Measurements from ENCODE around the gene LRPAP1. TPM values are rescaled to one million over a fixed set of nuclear protein-coding genes. Genes with fewer than 3 reads are reported as not detected.
"Not testable (repeated sequence)": the region's sequence is repeated elsewhere in the genome, so short reads cannot be mapped to it uniquely, and the experiment has no call there.

LRPAP1 gene
- total RNA-seq, 2 donors from 2014 or later = 82.5 to 93.9 TPM

DNA sequence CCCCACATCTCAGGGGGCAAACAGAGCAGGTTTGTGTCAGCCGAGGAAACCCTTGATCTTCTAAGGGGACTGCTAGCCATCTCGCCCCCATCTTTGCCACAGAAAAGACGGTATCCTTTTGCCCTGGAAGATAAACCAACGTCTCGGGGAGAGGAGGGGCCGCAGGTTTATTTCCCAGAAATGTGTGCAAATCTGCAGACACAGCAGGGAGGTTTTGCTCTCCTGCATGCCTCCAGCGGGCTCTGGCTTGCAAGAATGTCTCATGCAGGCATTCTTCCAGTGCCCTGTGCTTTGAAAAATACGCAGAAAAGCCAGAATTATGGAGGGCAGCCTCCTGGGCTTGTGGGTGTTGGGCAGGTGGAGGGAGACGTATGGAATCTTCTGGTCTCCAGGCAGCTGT lies 42.6 kb upstream of the LRPAP1 start:
- not testable (repeated sequence) for H3K27ac ChIP-seq; H3K4me3 ChIP-seq; H3K36me3 ChIP-seq (replicated peaks in 1 of 2; ENCODE audit: insufficient read depth in 1 of 2, low read depth in 2 of 2); H3K27me3 ChIP-seq; H3K4me1 ChIP-seq; ATAC-seq; H3K9me3 ChIP-seq; DNase-seq
- 52 to 79% methylated on average over 7 to 9 of the region's 9 CpGs for WGBS, 2 donors
- intact Hi-C loops (cut with DNase I) = loop anchor here (10.0 kb wide), 1 partner anchor 300 kb away; no protein-coding TSS in a partner anchor

GRCh38 chr4:3574346-3574745 lies 42.1 kb upstream of the LRPAP1 start:
- H3K9me3 ChIP-seq; H3K27ac ChIP-seq; H3K4me1 ChIP-seq; H3K4me3 ChIP-seq; DNase-seq; ATAC-seq; H3K36me3 ChIP-seq (replicated peaks in 1 of 2; ENCODE audit: insufficient read depth in 1 of 2, low read depth in 2 of 2); H3K27me3 ChIP-seq: not testable (repeated sequence)
- intact Hi-C loops (cut with DNase I) = loop anchor here (10.0 kb wide), 1 partner anchor 300 kb away; no protein-coding TSS in a partner anchor
- 77 to 85% methylated on average over 20 of the region's 20 CpGs for WGBS, 2 donors

GRCh38 chr4:3573131-3573530 lies 40.9 kb upstream of the LRPAP1 start:
- Histone ChIP-seq H3K4me3 (no peak overlapping the region), H3K9me3 (no peaks in the 10 kb centered on the region), H3K36me3 (replicated peaks in 1 of 2; ENCODE audit: insufficient read depth in 1 of 2, low read depth in 2 of 2) (no peaks in the 10 kb centered on the region), H3K4me1 (no peaks in the 10 kb centered on the region), H3K27ac (no peak overlapping the region), H3K27me3 (no peaks in the 10 kb centered on the region)
- ATAC-seq (no peak), DNase-seq (no peak)
- intact Hi-C loops (cut with DNase I) = loop anchor here (10.0 kb wide), 1 partner anchor 302 kb away; no protein-coding TSS in a partner anchor
- TF ChIP-seq, protein P1, sequence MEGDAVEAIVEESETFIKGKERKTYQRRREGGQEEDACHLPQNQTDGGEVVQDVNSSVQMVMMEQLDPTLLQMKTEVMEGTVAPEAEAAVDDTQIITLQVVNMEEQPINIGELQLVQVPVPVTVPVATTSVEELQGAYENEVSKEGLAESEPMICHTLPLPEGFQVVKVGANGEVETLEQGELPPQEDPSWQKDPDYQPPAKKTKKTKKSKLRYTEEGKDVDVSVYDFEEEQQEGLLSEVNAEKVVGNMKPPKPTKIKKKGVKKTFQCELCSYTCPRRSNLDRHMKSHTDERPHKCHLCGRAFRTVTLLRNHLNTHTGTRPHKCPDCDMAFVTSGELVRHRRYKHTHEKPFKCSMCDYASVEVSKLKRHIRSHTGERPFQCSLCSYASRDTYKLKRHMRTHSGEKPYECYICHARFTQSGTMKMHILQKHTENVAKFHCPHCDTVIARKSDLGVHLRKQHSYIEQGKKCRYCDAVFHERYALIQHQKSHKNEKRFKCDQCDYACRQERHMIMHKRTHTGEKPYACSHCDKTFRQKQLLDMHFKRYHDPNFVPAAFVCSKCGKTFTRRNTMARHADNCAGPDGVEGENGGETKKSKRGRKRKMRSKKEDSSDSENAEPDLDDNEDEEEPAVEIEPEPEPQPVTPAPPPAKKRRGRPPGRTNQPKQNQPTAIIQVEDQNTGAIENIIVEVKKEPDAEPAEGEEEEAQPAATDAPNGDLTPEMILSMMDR (IDR thresholded peaks at IDR 0.05) = no peak
- TF ChIP-seq POLR2A (IDR thresholded peaks at IDR 0.05) = no peak
- 76 to 100% methylated on average over 1 to 12 of the region's 12 CpGs for whole genome bisulfite sequencing, 2 donors

DNA sequence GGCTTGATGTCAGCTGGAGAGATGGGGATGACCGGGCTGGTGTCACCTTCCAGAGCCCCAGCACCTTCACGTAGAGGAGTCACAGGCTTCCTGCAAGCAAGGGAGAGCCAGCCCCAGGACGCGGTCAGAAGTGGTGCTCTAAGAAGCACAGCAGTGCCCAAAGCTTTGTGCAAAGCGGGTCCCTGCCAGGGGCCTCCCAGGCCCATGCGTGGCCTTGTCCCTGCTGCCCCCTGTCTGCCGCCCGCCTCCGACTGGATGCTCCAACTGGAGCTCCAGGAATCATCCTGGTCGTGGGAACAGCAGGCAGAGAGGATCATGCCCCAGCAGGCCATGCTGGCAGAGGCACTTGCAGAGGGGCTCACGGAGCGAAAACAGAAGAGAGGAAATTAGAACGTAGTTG lies 40.1 kb upstream of the LRPAP1 start:
- H3K27me3 ChIP-seq = no peaks in the 10 kb centered on the region
- DNase-seq (no peak), ATAC-seq (no peak)
- no peak overlapping the region for H3K27ac ChIP-seq
- intact Hi-C loops (cut with DNase I) = loop anchor here (10.0 kb wide), 1 partner anchor 302 kb away; no protein-coding TSS in a partner anchor
- no peaks in the 10 kb centered on the region for H3K36me3 ChIP-seq (replicated peaks in 1 of 2; ENCODE audit: insufficient read depth in 1 of 2, low read depth in 2 of 2)
- no peaks in the 10 kb centered on the region for H3K9me3 ChIP-seq
- no peak overlapping the region for H3K4me3 ChIP-seq
- TF ChIP-seq, protein P1 (IDR thresholded peaks at IDR 0.05) = no peak
- no peak for TF ChIP-seq POLR2A (IDR thresholded peaks at IDR 0.05)
- 63 to 69% methylated on average over 2 to 10 of the region's 13 CpGs for WGBS, 2 donors
- no peaks in the 10 kb centered on the region for H3K4me1 ChIP-seq

GRCh38 chr4:3571921-3572320 lies 39.7 kb upstream of the LRPAP1 start:
- 64 to 84% methylated on average over 8 to 10 of the region's 11 CpGs for WGBS, 2 donors
- TF ChIP-seq, protein P1 (IDR thresholded peaks at IDR 0.05) = no peak
- no peak for TF ChIP-seq POLR2A (IDR thresholded peaks at IDR 0.05)
- intact Hi-C loops (cut with DNase I) = loop anchor here (10.0 kb wide), 1 partner anchor 303 kb away; no protein-coding TSS in a partner anchor
- no peak for DNase-seq
- H3K4me3 ChIP-seq = no peak overlapping the region
- no peaks in the 10 kb centered on the region for H3K36me3 ChIP-seq (replicated peaks in 1 of 2; ENCODE audit: insufficient read depth in 1 of 2, low read depth in 2 of 2)
- H3K27me3 ChIP-seq = no peaks in the 10 kb centered on the region
- no peak for ATAC-seq
- no peak overlapping the region for H3K27ac ChIP-seq
- no peaks in the 10 kb centered on the region for H3K4me1 ChIP-seq
- no peaks in the 10 kb centered on the region for H3K9me3 ChIP-seq

- H3K4me1 ChIP-seq; ATAC-seq; H3K9me3 ChIP-seq; DNase-seq; H3K27me3 ChIP-seq; H3K4me3 ChIP-seq; H3K27ac ChIP-seq; H3K36me3 ChIP-seq (replicated peaks in 1 of 2; ENCODE audit: insufficient read depth in 1 of 2, low read depth in 2 of 2): not testable (repeated sequence)
- 58 to 73% methylated on average over 10 to 15 of the region's 15 CpGs for WGBS, 2 donors
- intact Hi-C loops (cut with DNase I) = loop anchor here (10.0 kb wide), 1 partner anchor 304 kb away; no protein-coding TSS in a partner anchor
Observed at GRCh38 chr4:3570923-3571322, 38.7 kb upstream of the LRPAP1 start.

DNA sequence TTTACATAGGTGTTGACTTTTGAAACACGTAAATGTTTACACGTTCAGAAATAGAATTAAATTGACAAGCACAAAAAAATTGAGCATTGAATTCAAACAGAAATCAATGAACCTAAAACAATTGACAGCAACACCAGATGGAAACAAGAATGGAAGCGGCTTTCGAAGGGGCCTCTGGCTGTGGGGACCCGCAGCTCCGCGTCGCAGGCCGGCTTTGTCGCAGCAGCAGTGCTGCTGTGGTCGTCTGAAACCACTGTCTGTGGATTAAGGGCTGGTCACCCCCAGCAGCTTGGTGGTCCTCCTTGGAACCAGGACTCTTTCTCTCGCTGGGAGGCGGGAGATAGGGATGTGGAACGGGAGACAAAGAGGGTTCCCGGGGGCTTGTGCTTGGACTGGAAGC lies 37.4 kb upstream of the LRPAP1 start:
- H3K36me3 ChIP-seq (replicated peaks in 1 of 2; ENCODE audit: insufficient read depth in 1 of 2, low read depth in 2 of 2); H3K27ac ChIP-seq; H3K9me3 ChIP-seq; H3K4me1 ChIP-seq; H3K4me3 ChIP-seq; H3K27me3 ChIP-seq; DNase-seq; ATAC-seq: not testable (repeated sequence)
- WGBS, 2 donors = 65 to 86% methylated on average over 9 to 14 of the region's 15 CpGs
- intact Hi-C loops (cut with DNase I) = loop anchor here (10.0 kb wide), 1 partner anchor 305 kb away; no protein-coding TSS in a partner anchor

- ATAC-seq; H3K4me1 ChIP-seq; DNase-seq; H3K27ac ChIP-seq; H3K36me3 ChIP-seq (replicated peaks in 1 of 2; ENCODE audit: insufficient read depth in 1 of 2, low read depth in 2 of 2); H3K27me3 ChIP-seq; H3K9me3 ChIP-seq; H3K4me3 ChIP-seq; intact Hi-C loops (cut with DNase I): not testable (repeated sequence)
- 35% methylated on average over 12 of the region's 14 CpGs; no CpG with 5 or more reads in 1 of the 2 donors for WGBS, 2 donors
Observed at GRCh38 chr4:3566701-3567100, 34.5 kb upstream of the LRPAP1 start.

Data from body of pancreas (tissue), 4 donors.